Esophagus squamous epithelium (tissue), 4 donors: ENCODE results near the gene COTL1.

Experiments
- CTCF ChIP-seq, 6 experiments: fragments of 450-650 bp in 4 of 6; fragments of 200-600 bp in 2 of 6; sonication (generic) in 2 of 6; IDR thresholded peaks; one replicate each; pipeline ENCODE4 v1.5.1; 2016 to 2019; ENCODE audit warnings: antibody characterized with exemption in 6 of 6, mild to moderate bottlenecking in 4 of 6, moderate library complexity in 4 of 6
- POLR2A ChIP-seq, 4 donors: fragments of 450-650 bp; IDR thresholded peaks; one replicate each; pipeline ENCODE4 v1.6.1; 2017; ENCODE audit warnings: antibody characterized with exemption in 4 of 4, mild to moderate bottlenecking in 4 of 4, moderate library complexity in 3 of 4

GRCh38 chr16:84607061-84607460 lies 10.8 kb downstream of the COTL1 start:
- TF ChIP-seq CTCF (IDR thresholded peaks at IDR 0.05), result no peak
- TF ChIP-seq POLR2A (IDR thresholded peaks at IDR 0.05), result no peak
